A673 (cell line): ENCODE measurements around the gene BOLA1. TPM values are rescaled to one million over a fixed set of nuclear protein-coding genes. Genes with fewer than 3 reads are reported as not detected.
"Not testable (repeated sequence)": the region's sequence is repeated elsewhere in the genome, so short reads cannot be mapped to it uniquely, and the experiment has no call there.

Experiments
- BruUV-seq: library from RNA; stranded (reverse); fragments of 400-500 nt; replicated peaks from 2 replicates; lab custom pipeline; 2021; lab: Mats Ljungman, UMichigan
- CTCF ChIA-PET: fragments of 300-600 bp; sonication (Branson Sonifier 250); formaldehyde crosslinking; loops from one replicate; lab custom pipeline; 2022; ENCODE audit warnings: antibody characterized with exemption; lab: Charles Lee
- POLR2A ChIA-PET: fragments of 300-600 bp; sonication (Branson Sonifier 250); formaldehyde crosslinking; loops from one replicate; lab custom pipeline; 2022; ENCODE audit warnings: antibody characterized with exemption; ENCODE audit not compliant: low non-redundant PET; lab: Charles Lee
- DNase-seq: peaks from one replicate; pipeline ENCODE4 v3.0.0-alpha.2; 2015; ENCODE audit warnings: low spot score
- H3K27ac ChIP-seq: fragments of 200-600 bp; sonication (generic); 2 replicates; pipeline ENCODE4 v1.5.1; 2016; ENCODE audit warnings: mixed run types, low read depth, mild to moderate bottlenecking, mixed read lengths, antibody characterized with exemption, low read length; ENCODE audit not compliant: poor library complexity, severe bottlenecking
- H3K27me3 ChIP-seq: fragments of 200-600 bp; sonication (generic); replicated peaks from 2 replicates; pipeline ENCODE4 v1.6.1; 2017; ENCODE audit warnings: mixed run types, low read depth, mild to moderate bottlenecking, mixed read lengths, antibody characterized with exemption, low read length; ENCODE audit not compliant: insufficient read depth, poor library complexity
- H3K36me3 ChIP-seq: fragments of 200-600 bp; sonication (generic); 2 replicates; pipeline ENCODE4 v1.6.1; 2016; ENCODE audit warnings: mixed run types, mild to moderate bottlenecking, mixed read lengths, antibody characterized with exemption, low read length; ENCODE audit not compliant: insufficient read depth, poor library complexity, severe bottlenecking
- H3K4me1 ChIP-seq: fragments of 200-600 bp; sonication (generic); 2 replicates; pipeline ENCODE4 v1.6.1; 2017; ENCODE audit warnings: mixed run types, mild to moderate bottlenecking, mixed read lengths, antibody characterized with exemption, low read length; ENCODE audit not compliant: insufficient read depth, poor library complexity, severe bottlenecking
- H3K4me3 ChIP-seq: fragments of 200-600 bp; sonication (generic); 2 replicates; pipeline ENCODE4 v1.5.1; 2016; ENCODE audit warnings: low read depth, mixed run types, mild to moderate bottlenecking, mixed read lengths, low read length; ENCODE audit not compliant: poor library complexity, severe bottlenecking
- H3K9me3 ChIP-seq: fragments of 200-600 bp; sonication (generic); 2 replicates; pipeline ENCODE4 v1.6.1; 2016; ENCODE audit warnings: mixed run types, low read depth, mild to moderate bottlenecking, mixed read lengths, antibody characterized with exemption, low read length; ENCODE audit not compliant: poor library complexity, severe bottlenecking
- intact Hi-C: fragments of 100-400 bp; cut with micrococcal nuclease; formaldehyde crosslinking; loops from one replicate; pipeline ENCODE4 v1.10.0; 2022; ENCODE audit not compliant: unreplicated experiment
- total RNA-seq: library from RNA; stranded (reverse); gene quantifications from 2 replicates; pipeline ENCODE4 v1.2.3, GENCODE V29; 2021

The BOLA1 gene
- total RNA-seq, 1 experiment from 2014 or later, result 15.7 TPM

- H3K4me3 ChIP-seq, H3K27me3 ChIP-seq, DNase-seq, H3K9me3 ChIP-seq, CTCF ChIA-PET, POLR2A ChIA-PET, intact Hi-C loops, BruUV-seq, H3K4me1 ChIP-seq, H3K36me3 ChIP-seq, H3K27ac ChIP-seq: not testable (repeated sequence)
Measured at GRCh38 chr1:149860271-149860670, 39.1 kb upstream of the BOLA1 start.

DNA sequence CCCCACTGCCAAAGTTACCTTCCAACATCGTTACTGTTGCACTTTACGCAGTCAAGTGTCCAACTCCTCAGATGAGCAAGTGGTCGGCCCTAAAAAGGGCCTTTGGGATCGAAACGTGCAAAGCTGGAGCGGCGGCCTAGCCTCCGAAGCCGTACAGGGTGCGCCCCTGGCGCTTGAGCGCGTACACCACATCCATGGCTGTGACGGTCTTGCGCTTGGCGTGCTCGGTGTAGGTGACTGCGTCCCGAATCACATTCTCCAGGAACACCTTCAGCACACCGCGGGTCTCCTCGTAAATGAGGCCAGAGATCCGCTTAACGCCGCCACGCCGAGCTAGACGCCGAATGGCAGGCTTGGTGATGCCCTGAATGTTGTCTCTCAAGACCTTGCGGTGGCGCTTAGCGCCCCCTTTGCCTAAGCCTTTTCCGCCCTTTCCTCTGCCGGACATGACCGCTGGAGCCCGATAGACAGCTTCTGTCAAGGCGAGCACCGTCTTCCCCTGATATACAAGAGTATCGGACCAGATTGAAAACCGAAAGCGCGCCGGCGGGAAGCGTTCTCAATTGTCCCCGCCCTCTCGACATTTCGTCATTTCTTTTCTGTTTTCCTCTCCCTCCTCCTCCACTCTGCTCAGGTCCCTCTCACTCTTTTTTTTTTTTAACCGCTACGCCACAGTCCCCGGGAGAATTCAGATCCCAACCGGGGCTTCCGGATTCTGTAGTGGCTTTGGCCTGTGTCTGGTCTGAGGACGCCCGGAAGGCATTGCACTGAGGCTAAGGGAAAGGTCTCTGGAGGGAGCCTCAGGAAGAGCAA lies 38.5 kb upstream of the BOLA1 start:
- H3K9me3 ChIP-seq, CTCF ChIA-PET, H3K27ac ChIP-seq, intact Hi-C loops, BruUV-seq, H3K36me3 ChIP-seq, H3K4me1 ChIP-seq, H3K27me3 ChIP-seq, POLR2A ChIA-PET, DNase-seq, H3K4me3 ChIP-seq: not testable (repeated sequence)

GRCh38 chr1:149861497-149862054 lies 37.8 kb upstream of the BOLA1 start:
- H3K27me3 ChIP-seq, H3K4me3 ChIP-seq, intact Hi-C loops, BruUV-seq, H3K36me3 ChIP-seq, CTCF ChIA-PET, H3K27ac ChIP-seq, POLR2A ChIA-PET, DNase-seq, H3K9me3 ChIP-seq, H3K4me1 ChIP-seq: not testable (repeated sequence)

DNA sequence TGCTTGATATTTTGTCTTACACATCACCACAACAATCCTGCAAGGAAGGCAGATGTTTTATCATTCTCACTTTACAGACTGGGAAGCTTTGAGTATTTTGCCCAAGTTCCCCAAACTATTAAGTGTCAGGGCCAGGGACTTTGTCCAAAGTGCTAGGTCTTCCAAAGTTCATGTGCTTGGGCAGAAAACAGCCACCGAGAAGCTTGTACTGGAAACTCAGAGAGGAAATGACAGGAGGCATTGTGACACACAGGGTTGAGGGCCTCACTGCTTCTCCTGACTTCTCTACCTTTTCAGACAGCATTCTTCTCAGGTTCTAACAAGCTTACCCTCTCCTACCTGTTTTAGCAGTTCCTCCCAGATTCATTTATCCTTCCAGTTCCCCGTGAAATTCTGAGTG lies 32.5 kb upstream of the BOLA1 start:
- POLR2A ChIA-PET, result not testable (repeated sequence)

DNA sequence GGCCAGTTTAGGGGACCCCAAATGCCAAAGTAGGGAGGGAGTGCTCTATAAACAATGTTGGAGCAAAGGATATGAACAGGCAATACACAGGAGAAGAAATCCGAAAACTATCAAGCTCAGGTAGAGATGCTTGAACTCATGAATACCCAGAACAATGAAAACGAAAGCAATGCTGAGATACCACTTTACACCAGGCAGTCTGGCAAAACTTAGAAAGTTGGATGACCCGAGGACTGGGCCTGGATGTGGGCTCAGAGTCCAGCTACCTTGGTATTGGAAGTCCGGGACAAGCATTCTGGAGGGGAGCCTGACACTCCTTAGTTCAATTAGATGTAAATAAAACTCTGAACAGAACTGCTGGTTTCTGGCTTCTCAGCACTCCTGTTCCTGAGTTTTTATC lies 26.3 kb upstream of the BOLA1 start:
- intact Hi-C loops, BruUV-seq, H3K27ac ChIP-seq, H3K9me3 ChIP-seq, H3K4me1 ChIP-seq, DNase-seq, H3K36me3 ChIP-seq, H3K27me3 ChIP-seq, H3K4me3 ChIP-seq, CTCF ChIA-PET: not testable (repeated sequence)
- POLR2A ChIA-PET, result interaction anchor here (0.7 kb wide), 1 partner anchor 13 kb away, joined by 3 read pairs; a partner anchor contains a TSS

More for the DNA sequence above, 32.5 kb upstream of the BOLA1 start:
- BruUV-seq, H3K4me1 ChIP-seq, intact Hi-C loops, DNase-seq, CTCF ChIA-PET, H3K36me3 ChIP-seq, H3K9me3 ChIP-seq, H3K27me3 ChIP-seq, H3K4me3 ChIP-seq, H3K27ac ChIP-seq: not testable (repeated sequence)
